HG03064 (cell line): Measurements from ENCODE around the gene NCOA1.

ENCODE experiments used
- ATAC-seq: cut with Tn5 transposase; IDR thresholded peaks from one replicate; pipeline ENCODE4 v1.9.1; 2021; ENCODE audit warnings: low read depth; ENCODE audit not compliant: unreplicated experiment

Gene NCOA1

GRCh38 chr2:24724111-24724775 is 233.2 kb downstream of the NCOA1 start:
- no peak for ATAC-seq

GRCh38 chr2:24725956-24726355 is 234.9 kb downstream of the NCOA1 start:
- ATAC-seq: no peak

GRCh38 chr2:24730481-24730880 is 239.4 kb downstream of the NCOA1 start:
- no peak for ATAC-seq

- no peak for ATAC-seq
Observed at GRCh38 chr2:24731040-24731439, 240.0 kb downstream of the NCOA1 start.

GRCh38 chr2:24731923-24732322 is 240.9 kb downstream of the NCOA1 start:
- ATAC-seq: no peak

GRCh38 chr2:24734741-24735140 is 243.7 kb downstream of the NCOA1 start:
- ATAC-seq: no peak

GRCh38 chr2:24739354-24740025 is 248.4 kb downstream of the NCOA1 start:
- no peak for ATAC-seq

GRCh38 chr2:24740142-24740541 is 249.1 kb downstream of the NCOA1 start:
- ATAC-seq: no peak

- ATAC-seq: no peak
Observed at GRCh38 chr2:24742730-24743129, 251.7 kb downstream of the NCOA1 start.

- ATAC-seq: no peak
Observed at GRCh38 chr2:24743924-24744323, 252.9 kb downstream of the NCOA1 start.

GRCh38 chr2:24744356-24744755 is 253.3 kb downstream of the NCOA1 start:
- ATAC-seq: no peak

- ATAC-seq: no peak
Observed at GRCh38 chr2:24745825-24746224, 254.8 kb downstream of the NCOA1 start.

- ATAC-seq: no peak
Observed at GRCh38 chr2:24747299-24747698, 256.2 kb downstream of the NCOA1 start.

- ATAC-seq: no peak
Observed at GRCh38 chr2:24749069-24749691, 258.1 kb downstream of the NCOA1 start.

- ATAC-seq: no peak
Observed at GRCh38 chr2:24754985-24755705, 264.1 kb downstream of the NCOA1 start.

- ATAC-seq: no peak
Observed at GRCh38 chr2:24756789-24757188, 265.7 kb downstream of the NCOA1 start.

- ATAC-seq: no peak
Observed at GRCh38 chr2:24761866-24762265, 270.8 kb downstream of the NCOA1 start.

- ATAC-seq: no peak
Observed at GRCh38 chr2:24762518-24762917, 271.5 kb downstream of the NCOA1 start.

- ATAC-seq: no peak
Observed at GRCh38 chr2:24763843-24764242, 272.8 kb downstream of the NCOA1 start.

GRCh38 chr2:24766609-24767008 is 275.6 kb downstream of the NCOA1 start:
- ATAC-seq: no peak

GRCh38 chr2:24768013-24768412 is 277.0 kb downstream of the NCOA1 start:
- no peak for ATAC-seq
